HG03025 (cell line): ENCODE data around the gene DAP3.
"Not testable (repeated sequence)": the region's sequence is repeated elsewhere in the genome, so short reads cannot be mapped to it uniquely, and the experiment has no call there.

Experiments used
- ATAC-seq: cut with Tn5 transposase; IDR thresholded peaks from one replicate; pipeline ENCODE4 v1.9.1; 2021; ENCODE audit warnings: mild to moderate bottlenecking, moderate library complexity; ENCODE audit not compliant: unreplicated experiment, low FRiP score

Gene DAP3

DNA sequence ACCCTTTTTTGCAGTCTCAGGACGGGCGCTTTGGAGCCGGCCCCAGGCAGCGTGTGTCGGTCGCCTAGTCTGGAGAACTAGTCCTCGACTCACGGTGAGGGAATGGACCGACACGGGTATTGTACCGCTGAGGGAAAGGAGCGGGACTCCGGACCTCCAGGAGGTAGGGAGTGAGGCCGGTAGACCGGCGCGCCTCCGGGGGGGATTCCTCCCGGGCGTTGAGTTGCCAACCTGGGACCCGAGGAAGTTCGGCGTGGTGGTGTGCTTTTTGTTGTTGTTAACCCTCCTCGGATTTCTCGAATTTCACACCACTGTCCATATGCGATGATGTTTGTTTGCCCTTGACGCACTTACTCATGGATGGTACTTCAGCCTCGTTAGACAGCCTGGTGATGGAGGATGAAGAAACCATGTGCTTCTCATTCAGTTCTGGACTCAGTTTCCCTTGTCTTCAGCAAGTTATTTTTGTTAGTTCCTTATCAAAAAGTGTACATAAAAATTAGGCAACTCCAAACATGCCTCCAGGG is at the start of gene DAP3:
DAP3 (plus strand) TSS at position 11 of the 527 bp plus-strand sequence. CDS start 20,689 bp downstream, outside the sequence.
- not testable (repeated sequence) for ATAC-seq

- ATAC-seq = no peak
These were observed 48.5 kb upstream of the DAP3 start for GRCh38 chr1:155640367-155640766.

GRCh38 chr1:155642559-155643180 is 46.2 kb upstream of the DAP3 start:
- ATAC-seq = not testable (repeated sequence)

GRCh38 chr1:155643230-155643629 is 45.7 kb upstream of the DAP3 start:
- no peak for ATAC-seq

DNA sequence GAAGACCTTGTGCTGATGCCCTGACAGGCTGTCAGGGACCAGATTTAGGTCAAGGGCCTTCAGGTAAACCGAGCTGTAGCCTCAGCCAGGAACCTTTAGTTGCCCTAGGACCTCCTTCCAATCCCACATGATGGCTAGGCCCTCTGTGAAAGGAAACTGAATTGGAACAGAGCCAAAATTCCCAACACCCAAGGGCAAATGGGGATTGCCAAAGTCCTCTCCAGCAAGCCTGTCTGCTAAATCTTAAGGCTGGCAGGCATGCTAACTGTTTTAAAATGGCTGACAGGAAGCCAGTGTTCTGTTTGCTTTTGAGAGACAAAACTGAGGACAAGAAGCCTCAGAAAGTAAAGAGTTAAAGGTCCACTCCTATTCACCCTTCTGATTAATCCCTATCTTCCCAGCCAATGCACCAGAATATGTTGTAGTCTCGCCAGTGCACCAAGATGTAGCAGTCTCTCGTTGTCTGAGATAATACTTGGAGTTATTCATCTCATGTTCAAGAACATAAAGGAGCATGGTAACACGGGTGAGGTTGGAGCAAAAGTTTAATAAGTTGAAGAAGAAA is 43.8 kb upstream of the DAP3 start:
- ATAC-seq = no peak

DNA sequence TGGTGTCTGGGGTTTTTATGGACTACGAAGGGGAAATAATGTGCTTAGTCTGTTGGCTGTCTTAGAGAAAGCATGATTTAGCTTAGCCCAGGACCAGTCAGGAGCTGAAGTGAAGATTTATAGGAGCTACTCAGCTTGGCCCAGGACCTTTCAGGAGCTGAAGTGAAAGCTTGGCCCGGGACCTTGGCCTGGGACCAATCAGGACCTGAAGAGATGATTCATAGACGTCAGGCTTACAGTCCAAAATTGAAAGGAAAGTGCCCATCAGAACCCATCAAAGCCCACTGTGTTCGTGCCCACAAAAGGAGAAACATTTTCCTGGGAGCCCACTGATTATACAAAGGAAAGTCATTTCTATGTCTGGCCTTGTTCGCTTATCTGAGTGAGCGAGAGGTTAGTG is 43.2 kb upstream of the DAP3 start:
- ATAC-seq = no peak

- ATAC-seq = no peak
These were observed 42.6 kb upstream of the DAP3 start for GRCh38 chr1:155646307-155646706.

GRCh38 chr1:155648207-155649147 is 40.4 kb upstream of the DAP3 start:
- ATAC-seq = no peak

- no peak for ATAC-seq
These were observed 39.2 kb upstream of the DAP3 start for GRCh38 chr1:155649676-155650075.

DNA sequence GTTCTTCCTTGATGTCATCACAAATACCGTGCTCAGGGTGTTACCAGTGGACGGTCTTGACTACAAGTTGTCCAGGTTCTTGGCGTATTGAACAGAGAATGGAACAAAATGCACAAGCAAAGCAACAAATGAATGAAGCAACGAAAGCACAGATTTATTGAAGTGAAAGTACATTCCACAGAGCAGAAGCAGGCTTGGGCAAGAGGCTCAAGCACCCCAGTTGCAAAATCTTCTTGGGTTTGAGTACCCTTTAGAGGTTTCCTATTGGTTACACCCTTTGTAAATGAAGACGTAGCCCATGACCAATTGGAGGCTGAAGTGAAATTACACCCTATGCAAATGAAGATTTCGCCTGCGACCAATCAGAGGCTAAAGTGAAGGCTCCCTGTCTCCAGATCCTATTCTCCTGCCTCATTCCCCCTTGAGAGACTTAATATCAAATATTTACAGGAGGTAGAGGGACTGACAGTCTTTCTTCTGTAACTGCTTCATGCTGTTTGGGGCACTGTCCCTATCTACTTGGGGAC is 38.6 kb upstream of the DAP3 start:
- ATAC-seq = no peak

DNA sequence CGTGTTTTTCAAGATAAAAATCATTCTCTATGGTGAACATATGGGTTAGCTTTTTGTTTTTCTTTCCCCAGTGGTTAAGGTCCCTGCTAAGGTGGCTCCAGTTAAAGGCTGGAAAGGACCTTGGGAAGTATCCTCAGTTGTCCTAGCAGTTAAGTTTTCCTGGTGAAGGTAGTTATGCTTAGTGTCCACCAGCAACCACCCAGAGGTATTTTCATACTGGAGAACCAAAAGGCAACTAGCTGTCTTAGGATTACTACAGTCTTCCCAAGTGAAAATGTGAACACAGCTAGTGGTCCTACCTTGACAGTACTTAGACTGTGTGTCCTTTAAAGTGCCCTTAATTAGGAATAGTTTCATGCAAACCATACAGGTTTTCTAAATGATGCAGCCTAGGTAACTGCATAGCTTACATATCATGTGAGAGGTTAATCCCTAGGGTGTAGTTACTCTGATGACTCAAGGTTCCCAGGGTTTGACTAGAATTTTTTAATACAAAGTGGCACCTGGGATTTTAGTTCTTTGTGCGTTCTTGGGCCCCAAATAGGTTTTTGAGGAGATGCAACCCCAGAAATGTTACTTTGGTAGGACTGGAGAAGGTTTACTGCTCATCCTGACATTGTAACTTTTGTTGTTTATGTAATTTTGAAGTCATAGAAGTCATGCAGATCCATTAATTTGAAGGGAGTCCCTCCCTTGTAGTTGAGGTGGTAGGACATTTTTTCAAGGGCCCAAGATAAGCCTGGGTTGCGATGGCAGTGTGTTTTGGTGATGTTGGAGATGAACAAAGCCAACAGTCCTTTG is 36.8 kb upstream of the DAP3 start:
- no peak for ATAC-seq

- no peak for ATAC-seq
These were observed 35.9 kb upstream of the DAP3 start for GRCh38 chr1:155652951-155653350.

GRCh38 chr1:155657463-155657862 is 31.4 kb upstream of the DAP3 start:
- ATAC-seq = no peak

GRCh38 chr1:155661239-155661638 is 27.7 kb upstream of the DAP3 start:
- ATAC-seq = not testable (repeated sequence)

DNA sequence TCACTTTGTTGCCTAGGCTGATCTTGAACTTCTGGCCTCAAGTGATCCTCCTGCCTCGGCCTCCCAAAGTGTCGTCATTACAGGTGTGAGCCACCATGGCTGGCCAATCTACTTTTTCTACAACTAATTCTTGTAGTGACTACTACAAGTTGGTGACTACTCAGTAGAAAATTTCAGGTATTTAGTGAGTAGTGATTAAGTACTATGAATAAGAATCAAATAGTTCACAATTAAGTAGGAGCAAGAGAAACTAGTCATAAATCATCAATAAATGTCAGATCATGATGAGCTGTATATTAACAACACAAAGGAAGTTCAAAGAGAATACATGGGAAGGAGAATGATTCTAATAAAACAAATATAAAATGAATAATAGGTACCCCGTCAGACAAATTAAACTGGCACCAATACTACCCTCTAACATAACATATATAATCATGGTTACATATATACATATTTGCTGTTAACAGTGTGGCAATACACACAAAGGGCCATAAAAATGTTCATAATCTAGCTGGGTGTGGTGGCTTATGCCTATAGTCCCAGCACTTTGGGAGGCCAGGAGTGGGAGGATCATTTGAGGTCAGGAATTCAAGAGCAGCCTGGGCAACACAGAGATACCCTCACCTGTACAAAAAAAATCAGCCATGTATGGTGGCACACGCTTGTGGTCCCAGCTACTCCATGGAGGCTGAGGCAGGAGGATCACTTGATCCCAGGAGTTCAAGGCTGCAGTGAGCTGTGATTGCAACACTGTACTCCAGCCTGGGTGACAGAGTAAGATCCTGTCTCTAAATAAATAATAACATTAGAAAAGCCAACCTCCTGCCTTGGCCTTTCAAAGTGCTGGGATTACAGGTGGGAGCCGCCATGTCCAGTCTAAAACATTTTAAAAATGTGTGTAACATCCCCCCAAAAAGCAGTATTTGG is 19.4 kb upstream of the DAP3 start:
- no peak for ATAC-seq

DNA sequence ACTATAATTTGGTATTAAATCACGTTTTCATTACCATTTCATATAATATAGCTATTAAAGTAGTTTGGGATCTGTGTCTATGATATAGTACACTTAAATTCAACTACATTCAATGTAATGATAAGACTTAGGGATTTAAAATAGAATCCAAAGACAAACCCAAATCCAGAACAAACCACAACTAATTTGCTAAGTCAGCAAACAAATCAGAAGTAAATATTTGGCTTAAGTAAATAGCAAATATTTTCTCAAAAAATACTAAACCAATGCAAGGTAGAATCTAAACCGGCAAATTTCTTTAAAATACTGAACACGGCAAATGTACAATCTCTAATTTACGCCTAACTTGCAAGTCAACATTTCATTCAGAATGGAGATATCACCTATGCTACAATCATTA is 17.1 kb upstream of the DAP3 start:
- no peak for ATAC-seq

DNA sequence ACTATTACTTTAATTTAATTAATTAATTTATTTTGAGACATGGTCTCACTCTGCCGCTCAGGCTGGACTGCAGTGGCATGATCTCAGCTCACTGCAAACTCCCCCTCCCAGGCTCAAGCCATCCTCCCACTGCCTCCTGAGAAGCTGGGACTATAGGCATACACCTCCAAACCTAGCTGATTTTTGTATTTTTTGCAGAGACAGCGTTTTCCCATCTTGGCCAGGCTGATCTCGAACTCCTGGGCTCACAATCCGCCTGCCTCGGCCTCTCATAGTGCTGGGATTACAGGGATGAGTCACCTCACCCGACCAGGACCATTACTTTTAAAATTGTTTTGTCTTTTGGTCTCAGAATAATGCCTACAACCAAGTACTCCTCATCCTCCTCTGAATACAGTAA is 15.9 kb upstream of the DAP3 start:
- ATAC-seq = no peak

- no peak for ATAC-seq
These were observed 10.9 kb upstream of the DAP3 start for GRCh38 chr1:155678027-155678426.

GRCh38 chr1:155678992-155679391 is 9.9 kb upstream of the DAP3 start:
- ATAC-seq = not testable (repeated sequence)
